Cortex of kidney (tissue), 1 donor: Measurements from ENCODE around the gene DPH7.
"Not testable (repeated sequence)": the region's sequence is repeated elsewhere in the genome, so short reads cannot be mapped to it uniquely, and the experiment has no call there.

Experiments
- DNase-seq: peaks from one replicate; lab custom pipeline; 2025; lab: John Stamatoyannopoulos, UW

Gene DPH7

GRCh38 chr9:137606005-137606621 is 27.4 kb upstream of the DPH7 start:
- no peak for DNase-seq

DNA sequence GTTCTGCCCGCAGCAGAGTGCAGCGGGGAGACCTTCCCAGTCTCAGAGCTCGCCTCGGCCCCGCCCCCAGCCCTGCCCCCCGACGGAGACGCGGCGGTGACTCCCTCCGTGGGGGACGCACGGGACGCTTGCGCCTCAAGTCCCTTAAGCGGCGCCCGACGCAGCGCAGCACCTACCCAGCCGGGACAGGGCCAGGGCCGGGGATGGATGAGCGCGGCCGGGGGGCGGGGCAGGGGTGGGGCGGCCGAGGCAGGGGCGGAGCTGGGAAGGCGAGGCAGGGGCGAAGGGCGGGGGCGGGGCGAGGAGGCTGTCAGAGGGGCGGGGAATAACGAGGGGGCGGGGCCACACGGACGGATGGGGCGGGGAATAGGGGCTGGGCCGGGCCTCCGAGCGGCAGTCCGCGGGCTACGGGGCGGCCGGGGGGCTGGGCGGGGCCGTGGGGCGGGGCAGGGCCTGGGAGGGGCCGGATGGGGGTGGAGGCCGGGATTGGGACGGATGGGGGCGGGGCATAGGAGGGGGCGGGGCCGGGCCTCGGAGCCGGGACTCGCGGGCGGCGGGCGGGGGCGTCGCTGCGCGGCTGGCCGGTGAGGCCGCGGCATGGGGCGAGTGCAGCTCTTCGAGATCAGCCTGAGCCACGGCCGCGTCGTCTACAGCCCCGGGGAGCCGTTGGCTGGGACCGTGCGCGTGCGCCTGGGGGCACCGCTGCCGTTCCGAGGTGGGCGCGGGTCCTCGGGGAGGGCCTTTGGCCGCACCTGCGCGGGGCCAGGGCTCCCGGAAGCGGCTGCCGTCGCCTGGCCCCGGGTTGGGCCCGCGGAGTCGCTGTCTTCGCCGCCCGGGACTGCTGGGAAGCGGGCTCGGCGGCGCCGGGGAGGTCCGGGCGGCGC is 26.6 kb upstream of the DPH7 start, which contains the start of gene ARRDC1:
Gene ARRDC1 (plus strand): TSS at position 566 of the 884 bp plus-strand sequence. CDS start 32 bp downstream, at position 598.
- no peak for DNase-seq

GRCh38 chr9:137604345-137605086 is 25.8 kb upstream of the DPH7 start:
- DNase-seq: no peak

GRCh38 chr9:137603879-137604278 is 25.2 kb upstream of the DPH7 start:
- no peak for DNase-seq

DNA sequence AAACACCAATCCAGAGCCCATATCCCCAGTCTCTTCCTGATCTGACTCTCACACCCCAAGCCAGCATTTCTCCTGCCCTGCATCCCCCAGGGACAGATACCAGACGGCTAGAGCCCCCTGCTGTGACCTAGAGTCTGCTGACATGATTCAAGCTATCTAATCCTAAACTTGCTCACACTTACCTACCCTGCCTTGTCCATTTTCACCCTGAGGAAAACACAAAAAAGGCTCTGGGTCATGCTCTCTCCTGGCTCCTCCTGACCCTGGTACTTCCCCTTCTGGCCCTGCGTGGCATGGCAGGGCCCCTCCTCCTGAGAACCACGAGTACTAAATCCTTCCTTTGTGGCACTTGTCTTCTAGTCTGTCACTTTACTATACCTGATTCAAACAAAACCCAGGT is 23.9 kb upstream of the DPH7 start:
- DNase-seq: no peak

GRCh38 chr9:137598943-137599342 is 20.2 kb upstream of the DPH7 start:
- DNase-seq: no peak

DNA sequence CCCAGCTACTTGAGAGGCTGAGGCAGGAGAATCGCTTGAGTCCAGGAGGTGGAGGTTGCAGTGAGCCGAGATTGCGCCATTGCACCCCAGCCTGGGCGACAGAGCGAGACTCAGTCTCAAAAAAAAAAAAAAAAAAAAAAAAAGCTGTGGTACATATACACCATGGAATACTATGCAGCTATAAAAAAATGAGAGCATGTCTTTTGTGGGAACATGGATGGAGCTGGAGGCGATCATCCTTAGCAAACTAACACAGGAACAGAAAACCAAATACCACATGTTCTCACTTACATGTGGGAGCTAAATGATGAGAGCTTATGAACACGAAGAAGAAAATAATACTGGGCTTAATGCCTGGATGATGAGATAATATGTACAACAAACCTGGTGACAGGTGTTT is 17.9 kb upstream of the DPH7 start:
- not testable (repeated sequence) for DNase-seq

DNA sequence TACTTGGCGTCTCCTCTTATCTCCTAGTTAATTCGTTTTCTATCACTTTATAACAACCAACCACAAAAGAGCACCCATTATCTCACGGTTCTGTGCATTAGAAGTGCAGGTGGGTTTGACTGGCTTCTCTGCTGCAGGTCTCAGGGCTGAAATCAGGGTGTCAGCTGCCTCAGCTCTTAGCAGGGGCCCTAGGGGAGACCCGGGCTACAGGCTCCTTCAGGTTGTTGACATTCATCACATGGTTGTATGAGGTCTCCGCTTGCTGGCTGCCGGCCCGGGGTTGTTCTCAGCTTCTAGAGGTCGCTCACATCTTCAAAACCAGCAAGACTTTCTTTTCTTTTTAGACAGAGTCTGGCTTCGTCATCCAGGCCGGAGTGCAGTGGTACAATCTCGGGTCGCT is 14.5 kb upstream of the DPH7 start:
- DNase-seq: no peak

GRCh38 chr9:137592767-137593166 is 14.0 kb upstream of the DPH7 start:
- no peak for DNase-seq

DNA sequence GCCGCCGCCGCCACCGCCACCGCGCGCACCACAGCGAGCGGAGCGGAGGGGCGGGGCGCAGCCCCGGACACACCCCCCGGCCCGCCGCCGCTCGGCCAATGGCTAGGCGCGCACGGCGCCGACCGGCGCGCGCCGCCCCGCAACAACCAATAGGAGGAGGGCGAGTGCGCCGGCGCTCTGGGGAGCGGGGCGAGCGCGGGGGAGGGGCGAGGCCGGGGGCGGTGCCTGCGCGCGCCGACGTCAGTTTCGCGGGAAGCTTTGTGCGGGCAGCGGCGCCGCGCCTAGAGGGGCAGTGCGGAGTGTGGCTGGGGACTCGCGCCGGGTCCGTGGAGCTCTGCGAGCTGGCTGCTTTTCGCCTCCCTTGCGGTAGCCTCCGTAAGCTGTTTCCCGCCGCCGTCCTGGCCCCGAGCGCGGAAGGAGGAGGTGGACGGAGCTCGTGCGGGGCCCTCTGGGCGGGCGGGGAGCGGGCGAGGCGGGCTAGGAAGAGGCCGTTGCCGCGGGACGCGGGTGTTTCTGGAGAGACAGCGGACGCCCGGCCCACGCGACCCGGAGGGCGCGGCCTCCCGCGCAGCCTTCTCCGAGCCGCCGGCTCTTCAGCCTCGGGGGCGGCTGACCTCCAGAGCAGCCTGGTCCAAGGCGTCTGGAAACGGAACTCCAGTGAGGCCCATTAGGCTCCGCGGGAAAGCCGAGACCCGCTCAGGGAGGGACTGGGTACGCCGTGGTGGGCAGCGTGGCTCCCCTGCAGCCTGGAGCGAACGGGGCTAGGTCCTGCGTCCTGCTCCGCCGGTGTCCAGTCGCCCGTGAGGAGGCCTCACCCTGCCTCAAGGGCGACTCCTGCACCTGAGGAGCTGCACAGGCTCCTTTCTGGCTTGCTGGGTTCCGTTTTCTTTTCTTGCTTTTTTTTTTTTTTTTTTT is 12.0 kb upstream of the DPH7 start, which contains the start of gene ZMYND19:
Gene ZMYND19 (minus strand): TSS at position 44 of the 915 bp plus-strand sequence. CDS start 249 bp downstream, outside the sequence.
- DNase-seq: no peak

- no peak for DNase-seq
These were observed 11.4 kb upstream of the DPH7 start for GRCh38 chr9:137590123-137590468.

- DNase-seq: no peak
These were observed 10.9 kb upstream of the DPH7 start for GRCh38 chr9:137589441-137590122.

GRCh38 chr9:137588891-137589290 is 10.2 kb upstream of the DPH7 start:
- no peak for DNase-seq

DNA sequence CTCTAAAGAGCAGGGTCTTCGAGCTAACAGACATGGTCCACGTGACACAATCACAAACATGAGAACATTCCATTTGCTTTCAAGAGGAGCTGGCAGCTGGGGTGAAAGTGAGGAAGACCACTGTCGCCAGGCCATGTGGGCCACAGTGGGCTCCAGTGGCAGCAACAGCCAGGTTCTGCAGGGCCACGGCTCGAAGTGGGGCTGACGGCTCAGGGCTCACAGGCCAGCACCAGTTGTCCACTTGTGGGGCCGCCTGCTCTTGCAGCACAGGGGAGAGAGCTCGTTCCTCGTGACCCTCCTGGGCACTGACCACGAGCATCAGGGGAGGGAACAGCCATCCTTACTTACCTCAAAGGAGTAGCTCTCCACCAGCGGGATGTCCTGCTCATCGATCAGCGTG is 9.6 kb upstream of the DPH7 start:
- DNase-seq: no peak

DNA sequence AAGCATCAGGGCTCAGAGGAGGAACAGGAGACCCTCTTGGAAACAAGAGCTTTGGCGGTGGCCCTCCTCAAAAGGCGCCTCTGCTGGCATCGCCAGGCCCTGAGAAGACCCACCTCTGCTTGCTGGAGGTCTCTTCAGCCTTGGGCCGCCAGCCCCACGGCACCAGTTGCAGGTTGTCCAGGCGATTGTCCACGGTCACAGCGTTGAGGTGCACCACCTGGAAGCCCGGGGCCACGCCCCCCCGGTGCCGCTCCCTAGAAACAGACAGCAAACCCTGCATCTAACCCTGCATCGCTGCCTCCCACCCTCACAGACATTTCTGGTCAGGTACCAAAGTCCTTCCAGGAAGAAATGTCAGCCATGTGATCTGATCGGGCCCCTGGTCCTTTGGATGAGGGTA is 8.1 kb upstream of the DPH7 start:
- no peak for DNase-seq

DNA sequence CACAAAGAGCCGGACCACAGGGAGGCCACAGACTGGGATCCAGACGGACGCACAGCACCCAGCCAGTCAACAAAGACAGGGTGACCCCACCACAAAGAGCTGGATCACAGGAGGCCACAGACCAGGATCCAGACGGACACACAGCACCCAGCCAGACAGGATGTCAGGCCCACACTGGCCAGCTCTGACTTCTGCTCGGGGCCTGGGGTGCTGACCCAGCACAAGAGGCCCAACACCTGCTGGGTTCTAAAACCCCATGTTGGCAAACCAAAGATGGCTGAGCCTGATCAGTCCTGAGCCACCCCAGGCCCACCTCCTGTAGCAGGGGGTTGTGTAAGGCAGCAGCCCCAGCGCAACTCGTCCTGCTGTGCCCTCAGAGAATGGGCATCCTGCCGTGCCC is 5.2 kb upstream of the DPH7 start:
- no peak for DNase-seq

DNA sequence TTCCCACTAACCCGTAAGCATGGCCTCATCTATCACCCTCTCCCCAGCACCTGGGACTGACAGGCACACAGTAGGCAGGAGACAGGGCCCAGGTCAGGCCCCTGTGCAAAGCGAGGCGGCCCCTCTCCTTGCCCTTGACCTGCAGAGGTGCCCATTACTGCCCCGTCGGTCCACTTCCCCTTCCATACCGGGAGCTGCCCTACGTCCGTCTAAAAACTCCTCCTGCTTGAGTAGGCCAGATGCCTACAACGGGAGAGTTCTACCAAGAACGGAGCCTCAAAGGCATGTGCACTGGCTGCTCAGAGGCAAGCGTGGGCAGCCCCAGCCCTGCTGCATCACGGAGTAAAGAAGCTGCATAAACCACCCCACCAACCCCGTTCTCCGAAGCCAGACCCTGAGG is 4.6 kb upstream of the DPH7 start:
- DNase-seq: no peak

GRCh38 chr9:137582286-137582860 is 3.6 kb upstream of the DPH7 start:
- DNase-seq: no peak

DNA sequence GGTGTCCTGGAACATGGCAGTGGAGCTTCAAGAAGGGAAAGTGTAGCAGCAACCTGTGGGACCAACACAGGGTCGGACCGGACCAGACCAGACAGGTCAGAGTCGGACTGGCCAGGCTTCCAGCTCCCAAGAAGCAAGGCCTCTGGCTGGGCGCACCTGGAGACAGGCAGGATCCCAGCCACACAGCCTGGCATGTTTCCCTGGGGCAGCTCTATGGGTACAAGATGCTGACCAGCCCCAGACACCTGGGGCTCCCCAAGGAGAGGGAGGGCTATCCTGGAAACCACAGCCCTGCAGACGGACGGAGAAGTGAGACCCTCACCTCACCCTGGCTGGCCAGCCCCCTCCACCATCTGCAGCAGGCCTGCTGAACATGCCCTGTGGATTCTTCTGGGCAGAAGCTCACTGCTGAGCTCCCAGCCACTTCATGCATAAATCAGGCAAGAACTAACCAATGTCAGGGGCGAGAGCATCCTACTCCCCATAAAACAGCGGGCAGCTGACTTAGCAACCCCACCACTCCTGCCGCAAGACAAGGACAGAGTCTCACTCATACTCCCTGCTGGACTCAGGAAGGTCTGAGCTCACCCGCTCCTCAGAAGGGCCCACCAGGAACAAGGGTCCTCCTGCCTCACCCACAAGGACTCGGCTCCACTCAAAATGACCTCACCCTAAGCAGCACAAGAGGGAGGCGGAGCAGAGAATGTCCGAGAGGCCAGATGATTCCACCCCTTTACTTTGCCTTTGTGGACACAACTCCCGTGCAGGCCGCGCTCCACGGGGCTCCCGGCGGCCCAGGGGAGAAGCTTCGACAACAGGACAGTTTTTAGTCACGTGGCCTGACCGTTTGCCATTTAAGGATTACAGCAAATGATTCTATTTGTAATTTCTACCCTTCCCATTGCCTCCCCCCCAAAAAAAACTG is 2.9 kb upstream of the DPH7 start:
- DNase-seq: no peak

DNA sequence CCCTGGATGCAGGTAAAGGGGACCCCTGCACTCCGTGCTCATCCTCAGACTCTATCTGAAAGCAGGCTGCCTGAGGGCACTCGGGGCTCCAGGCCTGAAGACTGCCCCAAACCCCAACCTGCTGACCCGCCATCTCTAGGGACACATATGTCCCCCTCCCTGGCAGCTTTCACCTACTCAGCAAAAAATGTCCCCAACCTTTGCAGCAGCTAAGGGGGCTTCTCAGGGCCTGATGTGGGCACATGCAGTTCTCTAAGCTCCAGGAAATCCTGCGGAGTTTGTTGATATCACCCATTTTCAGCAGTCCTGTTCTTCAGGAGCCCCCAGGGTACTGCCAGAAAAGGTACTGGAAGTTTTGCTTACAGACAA is 2.2 kb upstream of the DPH7 start:
- DNase-seq: no peak
